ENCODE measurements around the gene THBS2.

Gene THBS2

DNA sequence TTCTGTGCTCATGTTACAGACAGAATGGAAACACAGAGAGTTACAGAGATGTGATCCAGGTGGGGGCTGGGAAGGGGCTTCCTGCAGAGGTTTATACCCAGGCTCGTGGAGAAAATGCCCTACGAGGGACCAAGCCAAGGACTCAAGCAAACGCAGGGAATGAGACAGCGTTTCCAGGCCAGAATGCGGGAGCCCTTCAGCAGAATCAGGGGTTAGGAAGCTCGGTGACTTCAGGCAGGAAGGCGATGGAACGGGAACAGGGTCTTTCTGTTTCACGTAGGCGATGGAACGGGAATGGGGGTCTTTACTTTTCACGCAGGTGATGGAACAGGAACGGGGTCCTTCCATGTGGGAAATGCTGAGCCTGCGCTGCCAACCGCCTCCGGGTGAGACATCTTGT is 82.6 kb downstream of the THBS2 start:
- DNase-seq = no peak

GRCh38 chr6:169170583-169170955 is 83.1 kb downstream of the THBS2 start:
- no peak for DNase-seq
- intact Hi-C loops (cut with DNase I) = no loop called here

More for the DNA sequence above, 82.6 kb downstream of the THBS2 start:
- intact Hi-C loops (cut with DNase I) = no loop called here

DNA sequence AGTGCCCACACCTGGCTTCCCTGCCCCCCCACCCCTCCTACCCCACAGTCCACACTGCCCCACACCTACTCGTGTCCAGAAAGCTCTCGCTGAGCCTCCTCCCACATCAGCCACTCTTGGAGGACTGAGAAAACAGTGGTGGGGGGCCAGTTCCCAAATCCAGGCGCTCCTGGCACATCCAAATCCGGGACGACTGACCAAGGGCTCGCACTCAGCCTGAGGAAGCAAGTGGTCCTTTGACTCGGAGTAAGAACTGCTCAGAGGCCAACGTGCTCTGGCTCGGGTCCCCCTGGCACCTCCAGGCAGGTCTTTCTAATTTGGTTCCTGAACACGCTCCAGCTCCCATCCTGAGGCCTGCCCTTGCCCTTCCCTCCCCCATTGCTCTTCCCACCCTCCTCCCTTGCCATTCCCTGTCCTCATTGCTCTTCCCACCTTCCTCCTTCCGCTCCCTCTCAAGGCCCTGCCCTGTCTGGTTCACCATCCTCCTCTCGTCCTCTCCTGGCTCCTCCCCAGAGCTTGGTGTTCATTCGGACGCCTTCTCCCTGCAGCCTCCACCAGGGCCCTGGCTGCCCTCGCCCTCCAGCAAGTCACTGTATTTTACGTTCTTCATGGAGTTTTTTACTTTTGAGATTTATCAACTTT is 83.6 kb downstream of the THBS2 start:
- intact Hi-C loops (cut with DNase I) = no loop called here

DNA sequence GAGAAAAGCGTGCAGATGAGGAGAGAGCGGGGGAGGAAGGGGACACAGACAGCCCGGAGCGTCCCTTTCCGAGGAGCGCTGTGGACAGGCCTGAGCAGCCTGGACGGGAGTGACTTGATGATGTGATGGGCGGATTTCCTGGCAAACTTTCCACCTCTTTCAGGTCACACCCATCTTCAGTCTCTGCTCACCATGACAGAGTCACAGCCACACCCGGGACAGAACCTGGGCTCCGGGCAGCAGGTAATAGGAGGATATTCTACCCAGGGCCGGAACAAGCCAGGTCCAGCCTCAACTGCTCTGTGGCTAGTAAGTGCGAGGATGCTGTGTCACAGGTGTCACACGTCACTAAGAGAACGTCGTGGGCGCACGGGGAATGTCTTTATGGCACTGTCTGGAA is 84.3 kb downstream of the THBS2 start:
- intact Hi-C loops (cut with DNase I) = no loop called here
- peak in 1 of 10 donors; percentile 71 for DNase-seq

More for the DNA sequence above, 83.6 kb downstream of the THBS2 start:
- no peak for DNase-seq

DNA sequence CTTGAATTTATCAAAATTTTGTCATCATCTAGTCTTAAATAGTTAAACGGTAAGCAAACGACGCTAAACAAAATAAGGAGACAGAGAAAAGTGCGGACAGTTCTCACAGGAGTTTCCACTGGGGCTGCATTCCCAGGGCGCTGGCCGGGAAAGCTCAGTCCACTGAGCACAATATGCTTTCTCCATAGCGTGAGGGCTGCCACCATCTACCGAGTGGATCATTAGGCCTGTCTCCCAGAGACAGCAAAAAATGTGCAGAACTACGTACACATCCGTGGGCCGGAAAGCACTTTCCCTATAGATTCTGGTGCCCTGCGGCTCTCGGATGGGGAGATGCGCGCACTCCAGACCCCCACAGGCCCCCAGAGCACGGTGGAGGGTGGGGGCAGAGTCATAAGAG is 84.9 kb downstream of the THBS2 start:
- intact Hi-C loops (cut with DNase I) = no loop called here

DNA sequence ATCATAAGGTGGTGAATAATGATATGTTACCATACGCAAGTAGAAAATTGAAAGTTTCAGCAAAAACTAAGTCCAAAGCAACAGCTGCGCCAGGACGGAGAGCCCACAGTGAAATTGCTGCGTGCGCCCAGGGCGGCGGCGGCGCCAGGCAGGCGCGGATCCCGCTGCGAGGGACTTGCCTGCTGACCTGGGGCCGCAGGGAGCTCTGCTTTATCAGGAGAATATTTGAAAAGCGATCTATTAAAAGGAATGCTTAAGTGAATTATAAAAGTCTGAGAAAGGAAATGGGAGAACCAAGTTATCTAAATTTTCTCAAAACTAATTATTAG is 85.4 kb downstream of the THBS2 start:
- intact Hi-C loops (cut with DNase I) = no loop called here

More for the DNA sequence above, 84.9 kb downstream of the THBS2 start:
- DNase-seq = peak in 1 of 10 donors; percentile 59

DNA sequence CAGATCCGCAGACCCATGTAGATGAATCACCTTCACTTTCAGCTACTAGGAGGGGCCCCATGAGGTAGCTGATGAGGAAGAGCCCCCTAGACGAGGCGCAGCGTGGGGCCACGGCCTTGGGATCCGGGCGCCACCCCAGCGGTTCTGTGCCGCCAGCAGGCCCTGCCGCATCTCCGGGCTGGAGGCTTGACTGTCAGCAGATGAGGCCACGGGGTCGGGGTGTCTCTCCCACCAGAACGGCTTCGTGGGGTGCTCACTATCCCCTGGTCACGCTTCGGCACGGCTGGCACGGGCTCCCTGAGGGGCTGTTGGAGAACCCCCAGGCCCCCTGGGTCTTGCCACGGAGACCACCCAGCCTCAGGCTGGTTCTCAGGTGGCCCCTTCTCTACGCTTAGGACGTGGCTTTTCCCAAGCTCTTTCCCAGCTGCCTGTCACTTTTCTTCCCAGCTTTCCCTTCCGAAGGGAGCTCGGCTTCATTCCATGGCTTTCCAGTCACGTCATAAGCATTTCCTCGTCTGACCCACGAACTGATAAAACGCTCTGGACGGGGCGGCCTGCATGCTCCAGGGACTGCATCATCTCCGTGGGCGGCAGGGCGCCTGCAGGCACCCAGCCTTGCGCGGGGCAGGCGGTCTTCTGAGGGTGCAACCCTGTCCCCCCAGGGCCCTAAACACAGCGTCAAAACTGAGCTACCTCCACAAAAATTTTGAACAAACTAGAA is 85.9 kb downstream of the THBS2 start:
- DNase-seq = peak in 1 of 10 donors; percentile 66
- intact Hi-C loops (cut with DNase I) = no loop called here

More for the DNA sequence above, 85.4 kb downstream of the THBS2 start:
- peak in 1 of 10 donors; percentile 56 for DNase-seq

GRCh38 chr6:169166896-169167580 is 86.6 kb downstream of the THBS2 start:
- intact Hi-C loops (cut with DNase I) = no loop called here
- DNase-seq = peak in 1 of 10 donors; percentile 63
